Right atrium auricular region (tissue), 2 donors: Measurements from ENCODE around the gene NGEF. TPM values are rescaled to one million over a fixed set of nuclear protein-coding genes. Genes with fewer than 3 reads are reported as not detected.
A peak's percentile ranks its signal among the peaks of the same experiment; 100 is the strongest.

Experiments
- DNase-seq: peaks from one replicate; pipeline ENCODE4 v3.0.0-alpha.2; 2019; ENCODE audit warnings: low spot score
- H3K27ac ChIP-seq, 2 donors: fragments of 200-600 bp; sonication (generic); 1 replicate in 1 of 2; 2 replicates in 1 of 2; pipeline ENCODE4 v1.5.1; 2016 to 2019
- H3K27me3 ChIP-seq, 2 donors: fragments of 200-600 bp; sonication (generic); one replicate each; pipeline versions ENCODE4 v1.5.1 to v1.6.0; 2017 to 2019
- H3K36me3 ChIP-seq: fragments of 200-600 bp; sonication (generic); one replicate; pipeline ENCODE4 v1.5.1; 2016
- H3K4me1 ChIP-seq, 2 donors: fragments of 200-600 bp; sonication (generic); one replicate each; pipeline versions ENCODE4 v1.5.1 to v1.6.0; 2017 to 2019
- H3K4me3 ChIP-seq, 2 donors: fragments of 200-600 bp; sonication (generic); 1 replicate in 1 of 2; 2 replicates in 1 of 2; pipeline ENCODE4 v1.5.1; 2017 to 2019; ENCODE audit warnings: mild to moderate bottlenecking in 1 of 2, moderate library complexity in 1 of 2
- H3K9me3 ChIP-seq, 2 donors: fragments of 200-600 bp; sonication (generic); one replicate each; pipeline ENCODE4 v1.5.1; 2019
- CTCF ChIP-seq, 2 donors: fragments of 200-600 bp; sonication (generic); IDR thresholded peaks; one replicate each; pipeline ENCODE4 v1.5.1; 2019; ENCODE audit warnings: antibody characterized with exemption in 2 of 2
- total RNA-seq, 2 donors: library from RNA; depleted of rRNA; stranded (reverse); fragments of >200 nt; gene quantifications; one replicate each; pipeline ENCODE4 v1.1.0, GENCODE V29; 2016

Gene NGEF
- total RNA-seq, 2 donors from 2014 or later, result 1.4 to 4.8 TPM

GRCh38 chr2:233009661-233010060 lies 3.4 kb downstream of the NGEF start:
- Histone ChIP-seq H3K4me3 (no peak overlapping the region), H3K36me3 (no peaks in the 10 kb centered on the region), H3K9me3 (no peaks in the 10 kb centered on the region), H3K4me1 (no peaks in the 10 kb centered on the region), H3K27ac (no peak overlapping the region), H3K27me3 (no peaks in the 10 kb centered on the region)
- no peak for TF ChIP-seq CTCF (IDR thresholded peaks at IDR 0.05)
- no peak for DNase-seq

- Histone ChIP-seq H3K4me3 (no peak overlapping the region), H3K27me3 (no peaks in the 10 kb centered on the region), H3K27ac (no peak overlapping the region), H3K36me3 (no peaks in the 10 kb centered on the region), H3K4me1 (no peaks in the 10 kb centered on the region), H3K9me3 (no peaks in the 10 kb centered on the region)
- DNase-seq, result no peak
- TF ChIP-seq CTCF (IDR thresholded peaks at IDR 0.05), result no peak
Observed at GRCh38 chr2:233007739-233008138, 5.3 kb downstream of the NGEF start.

- Histone ChIP-seq H3K4me3 (no peak overlapping the region), H3K9me3 (no peaks in the 10 kb centered on the region), H3K27me3 (no peaks in the 10 kb centered on the region), H3K4me1 (no peaks in the 10 kb centered on the region), H3K27ac (no peak overlapping the region), H3K36me3 (no peaks in the 10 kb centered on the region)
- peak; percentile 9 for DNase-seq
- no peak for TF ChIP-seq CTCF (IDR thresholded peaks at IDR 0.05)
Observed at GRCh38 chr2:233007270-233007669, 5.8 kb downstream of the NGEF start.

- H3K4me3 ChIP-seq, result no peak overlapping the region
- H3K27ac ChIP-seq, result no peak overlapping the region
- H3K36me3 ChIP-seq, result no peaks in the 10 kb centered on the region
- peak; percentile 28 for DNase-seq
- H3K9me3 ChIP-seq, result no peaks in the 10 kb centered on the region
- no peaks in the 10 kb centered on the region for H3K27me3 ChIP-seq
- H3K4me1 ChIP-seq, result no peaks in the 10 kb centered on the region
- TF ChIP-seq CTCF (IDR thresholded peaks at IDR 0.05), result no peak
Observed at GRCh38 chr2:233006648-233007047, 6.4 kb downstream of the NGEF start.

- DNase-seq, result no peak
- no peaks in the 10 kb centered on the region for H3K36me3 ChIP-seq
- H3K9me3 ChIP-seq, result no peaks in the 10 kb centered on the region
- TF ChIP-seq CTCF (IDR thresholded peaks at IDR 0.05), result no peak
- H3K27ac ChIP-seq, result no peak overlapping the region
- no peaks in the 10 kb centered on the region for H3K4me1 ChIP-seq
- no peaks in the 10 kb centered on the region for H3K27me3 ChIP-seq
- no peak overlapping the region for H3K4me3 ChIP-seq
Observed at GRCh38 chr2:233005096-233005495, 8.0 kb downstream of the NGEF start.
